ENCODE data around the gene NKX2-1.
A peak's percentile ranks its signal among the peaks of the same experiment; 100 is the strongest.

NKX2-1 gene

DNA sequence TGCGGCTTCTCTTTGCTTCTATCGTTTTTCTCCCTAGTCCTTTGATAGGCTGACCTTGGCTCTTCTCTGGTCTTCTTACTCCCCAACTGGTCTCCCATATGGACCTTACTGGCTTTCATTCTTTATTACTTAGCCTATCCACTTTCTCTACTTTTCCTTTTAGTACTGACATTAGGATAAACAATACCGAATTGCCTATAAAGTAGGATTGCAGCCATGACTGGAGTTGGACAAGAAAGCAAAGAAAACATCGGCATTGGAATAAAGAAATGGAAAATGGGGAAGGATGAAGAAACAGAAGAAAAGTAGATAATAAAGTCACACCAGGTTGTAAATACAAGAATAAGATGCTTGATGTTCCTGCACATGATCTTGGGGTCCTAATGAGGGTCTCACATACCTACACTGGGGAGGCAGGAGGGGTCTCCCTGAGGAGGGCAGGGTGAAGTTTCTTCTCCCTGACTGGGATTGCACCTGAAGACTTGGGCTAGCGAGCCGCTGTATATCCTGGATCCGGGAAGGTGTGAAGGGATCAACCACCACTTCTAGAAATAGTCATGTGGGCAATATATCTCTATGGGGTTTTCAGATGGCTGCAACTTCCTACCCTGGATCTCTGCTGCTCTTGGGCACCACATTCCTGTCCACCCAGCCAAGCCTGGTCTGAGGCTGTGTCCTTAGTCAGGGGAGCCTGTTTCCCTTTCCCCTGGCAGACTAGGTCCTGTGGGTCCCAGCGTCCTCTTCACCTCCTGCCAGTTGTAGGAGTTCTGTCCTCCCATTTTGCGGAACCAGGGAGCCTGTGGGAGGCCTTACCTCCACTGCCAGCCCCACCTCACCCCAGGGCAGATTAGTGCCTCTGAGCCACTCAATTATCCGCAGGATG, 13.1 kb downstream of the NKX2-1 start:
- TF ChIP-seq, protein P1, sequence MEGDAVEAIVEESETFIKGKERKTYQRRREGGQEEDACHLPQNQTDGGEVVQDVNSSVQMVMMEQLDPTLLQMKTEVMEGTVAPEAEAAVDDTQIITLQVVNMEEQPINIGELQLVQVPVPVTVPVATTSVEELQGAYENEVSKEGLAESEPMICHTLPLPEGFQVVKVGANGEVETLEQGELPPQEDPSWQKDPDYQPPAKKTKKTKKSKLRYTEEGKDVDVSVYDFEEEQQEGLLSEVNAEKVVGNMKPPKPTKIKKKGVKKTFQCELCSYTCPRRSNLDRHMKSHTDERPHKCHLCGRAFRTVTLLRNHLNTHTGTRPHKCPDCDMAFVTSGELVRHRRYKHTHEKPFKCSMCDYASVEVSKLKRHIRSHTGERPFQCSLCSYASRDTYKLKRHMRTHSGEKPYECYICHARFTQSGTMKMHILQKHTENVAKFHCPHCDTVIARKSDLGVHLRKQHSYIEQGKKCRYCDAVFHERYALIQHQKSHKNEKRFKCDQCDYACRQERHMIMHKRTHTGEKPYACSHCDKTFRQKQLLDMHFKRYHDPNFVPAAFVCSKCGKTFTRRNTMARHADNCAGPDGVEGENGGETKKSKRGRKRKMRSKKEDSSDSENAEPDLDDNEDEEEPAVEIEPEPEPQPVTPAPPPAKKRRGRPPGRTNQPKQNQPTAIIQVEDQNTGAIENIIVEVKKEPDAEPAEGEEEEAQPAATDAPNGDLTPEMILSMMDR (conservative IDR thresholded peaks at IDR 0.05), result no peak
- no peak overlapping the region for H3K27ac ChIP-seq

DNA sequence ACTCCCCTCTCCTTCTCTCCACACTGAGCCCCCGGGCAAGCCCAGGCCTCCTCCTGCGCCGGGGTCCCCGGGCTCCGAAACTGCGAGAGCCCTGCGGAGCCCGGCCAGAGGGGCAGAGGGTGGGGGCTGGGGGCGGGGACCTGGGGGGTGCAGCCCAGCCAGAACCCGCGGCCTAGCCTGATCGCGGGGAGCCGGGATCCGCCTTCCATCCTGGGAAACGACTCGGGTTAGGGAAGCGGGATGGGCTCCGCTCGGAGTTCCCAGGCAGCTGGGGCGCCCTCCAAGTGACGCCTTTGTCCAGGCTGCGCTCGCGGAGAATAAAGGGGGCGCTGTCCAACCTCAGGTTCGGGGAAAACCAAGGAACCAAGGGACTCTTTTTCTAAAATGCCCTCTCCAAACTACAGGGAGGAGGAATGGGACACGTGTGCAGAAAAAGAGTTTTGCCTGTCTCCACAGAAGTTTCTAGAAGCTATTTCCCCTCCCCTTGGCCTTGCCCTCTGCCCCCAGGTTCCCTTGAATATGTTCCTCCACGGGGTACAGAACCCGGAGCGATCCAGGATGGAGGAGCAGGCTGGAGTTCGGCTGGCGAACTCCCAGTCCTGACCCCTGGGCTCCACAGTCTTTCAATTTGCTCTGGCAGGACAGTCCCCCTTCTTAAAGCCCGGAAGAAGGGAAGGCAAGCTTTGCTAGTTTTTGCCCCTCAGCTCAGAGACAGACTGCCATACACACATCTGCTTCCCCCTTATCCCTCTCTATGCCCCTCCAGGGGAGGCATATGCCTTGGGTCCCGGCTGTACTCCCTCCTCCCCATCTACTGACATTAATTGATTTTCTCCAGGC, 13.9 kb downstream of the NKX2-1 start:
- TF ChIP-seq, protein P1 (conservative IDR thresholded peaks at IDR 0.05), result no peak
- no peak overlapping the region for H3K27ac ChIP-seq

DNA sequence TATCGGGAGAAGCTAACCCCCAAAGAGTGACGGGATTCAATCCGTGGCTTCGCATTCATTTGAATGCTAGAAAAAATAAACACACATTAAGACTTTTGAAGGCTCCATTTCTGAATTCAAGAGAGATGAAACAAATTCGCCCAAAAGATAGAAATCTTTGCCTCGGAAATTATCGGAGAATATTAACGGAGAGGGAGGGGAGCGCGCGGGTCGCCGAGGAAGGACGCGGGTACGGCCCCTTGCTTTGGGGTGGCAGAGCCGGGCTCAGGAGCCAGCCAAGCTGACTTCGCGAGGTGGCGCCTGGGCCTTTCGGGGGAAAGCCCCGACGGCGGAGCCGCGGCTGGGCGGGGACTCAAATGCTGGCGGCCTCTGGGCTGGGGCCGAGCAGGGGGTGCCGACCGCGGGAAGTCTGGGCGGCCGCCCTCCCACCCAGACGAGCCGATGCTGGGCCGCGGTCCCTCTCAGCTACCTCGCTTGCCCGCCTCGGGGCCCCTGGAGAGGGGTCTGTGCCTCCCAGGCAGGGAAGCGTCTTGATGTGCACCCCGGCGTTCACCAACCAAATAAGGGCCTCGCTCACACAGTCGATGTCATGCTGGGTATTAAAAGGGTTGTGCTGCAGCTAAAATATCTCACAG, 14.7 kb downstream of the NKX2-1 start:
- H3K27ac ChIP-seq, result no peak overlapping the region
- TF ChIP-seq, protein P1 (conservative IDR thresholded peaks at IDR 0.05), result no peak

DNA sequence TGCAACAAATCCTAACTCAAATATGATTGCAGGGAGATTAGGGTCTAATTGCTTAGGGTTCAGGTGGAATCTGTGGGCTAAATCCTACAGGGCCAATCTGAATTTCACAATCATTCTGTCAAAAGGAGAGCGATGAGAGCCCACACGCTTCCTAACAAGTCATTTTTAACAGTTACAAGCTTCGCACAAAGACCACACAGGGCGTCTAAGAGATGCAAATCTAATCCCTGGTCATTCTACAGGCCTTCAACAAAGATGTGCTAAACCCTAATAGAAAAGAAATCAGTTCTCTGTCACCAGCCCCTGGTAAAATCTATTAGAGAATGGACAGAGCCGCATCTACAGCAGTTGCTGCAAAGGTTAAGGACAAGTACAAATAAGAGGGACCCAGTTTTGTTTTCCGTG, 15.3 kb downstream of the NKX2-1 start:
- TF ChIP-seq, protein P1 (conservative IDR thresholded peaks at IDR 0.05), result no peak
- no peak overlapping the region for H3K27ac ChIP-seq

DNA sequence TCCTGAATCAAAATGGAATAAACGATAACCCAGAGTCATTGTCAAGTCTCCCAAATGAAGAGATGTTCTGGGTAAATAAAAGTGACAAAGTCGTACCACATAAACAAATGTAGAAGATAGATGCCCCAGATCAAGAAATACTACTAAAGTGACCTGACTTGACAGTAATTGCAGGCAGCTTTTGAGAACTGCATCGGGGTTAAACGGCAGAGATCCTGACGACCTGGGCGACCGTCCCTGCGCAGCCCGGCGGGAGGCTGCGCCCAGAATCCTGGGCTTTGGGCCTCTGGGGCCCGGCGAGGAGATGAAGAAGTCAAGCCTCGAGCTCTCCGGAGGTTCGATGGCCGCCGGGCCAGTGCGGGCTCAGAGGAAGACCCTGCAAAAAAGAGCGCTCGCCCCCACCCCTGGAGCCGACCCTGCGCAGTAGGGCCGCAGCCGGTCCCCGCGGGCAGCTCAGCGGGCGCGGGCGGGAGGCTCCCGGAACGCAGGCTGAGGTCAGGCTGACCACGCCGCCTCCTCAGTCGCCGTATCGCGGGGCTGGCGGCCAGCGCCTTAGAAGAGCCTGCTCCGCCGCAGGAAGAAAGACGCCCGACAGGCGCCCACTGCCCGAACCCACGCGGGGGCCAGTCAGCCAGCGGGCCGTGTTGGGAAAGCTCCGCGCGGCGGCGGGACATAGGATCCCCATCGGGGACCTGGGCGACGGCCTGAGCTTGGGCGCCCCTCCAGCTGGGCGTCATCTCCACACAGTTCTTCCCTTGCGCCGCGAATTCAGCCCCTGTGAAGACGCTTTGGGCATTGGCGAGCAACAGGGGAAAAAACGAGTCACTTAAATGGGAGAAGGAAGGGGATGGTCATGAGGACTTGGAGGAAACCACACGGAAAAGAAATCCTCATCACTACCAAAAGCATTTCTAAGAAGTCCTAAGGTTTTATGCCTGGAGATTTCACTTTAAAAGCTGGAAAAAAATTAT, 16.0 kb downstream of the NKX2-1 start:
- no peak overlapping the region for H3K27ac ChIP-seq
- TF ChIP-seq, protein P1 (conservative IDR thresholded peaks at IDR 0.05), result no peak

DNA sequence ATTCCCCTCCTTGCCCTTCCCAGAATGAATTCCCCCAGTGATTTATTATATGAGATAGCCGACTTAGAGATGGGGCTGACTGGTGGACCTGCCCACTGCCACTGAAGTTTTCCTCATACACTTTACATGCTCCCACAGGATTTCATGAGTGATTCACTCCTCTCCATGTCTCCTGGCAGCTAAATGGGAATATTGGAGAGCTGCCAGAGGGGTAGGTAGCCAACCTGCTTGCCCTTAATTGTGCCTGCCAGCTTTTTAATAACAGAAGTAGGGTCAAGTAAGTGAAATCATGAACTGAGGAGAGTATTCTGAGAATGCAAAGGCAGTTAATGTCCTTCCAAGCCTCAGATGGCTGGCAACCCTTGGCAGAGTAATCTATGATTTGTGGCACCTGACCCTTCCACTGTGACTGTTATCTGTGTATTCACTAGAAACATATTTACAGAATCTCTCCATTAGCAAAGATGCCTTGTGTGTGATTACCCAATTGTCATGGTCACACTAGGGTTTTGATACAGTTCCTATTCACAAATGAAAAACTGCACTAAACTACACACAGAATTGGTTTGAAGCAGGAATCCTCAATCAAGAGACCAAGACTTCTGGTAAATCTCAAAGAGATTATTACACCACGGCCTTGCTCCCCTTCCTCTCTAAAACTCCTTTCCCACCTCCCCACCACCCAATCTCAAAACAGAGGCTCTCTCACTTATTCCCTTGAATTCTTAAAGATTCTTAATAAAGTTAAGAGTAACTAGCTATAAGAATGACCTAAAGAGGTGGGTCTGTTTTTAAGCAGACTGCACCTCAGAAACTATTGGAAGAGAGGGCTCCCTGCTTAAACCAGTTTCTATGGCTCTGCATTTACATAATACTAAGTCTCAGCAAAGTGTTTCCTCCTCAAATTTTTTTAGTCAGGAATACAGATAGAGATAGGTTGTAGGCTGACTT, 17.2 kb downstream of the NKX2-1 start:
- TF ChIP-seq, protein P1 (conservative IDR thresholded peaks at IDR 0.05), result no peak
- H3K27ac ChIP-seq, result peak overlapping the region; percentile 8; the same call in 1 of the 2 replicates

Data from VCaP (cell line).